UCSD-AML1 (cell line): ENCODE results near the gene GLRX5.
"Not testable (repeated sequence)": the region's sequence is repeated elsewhere in the genome, so short reads cannot be mapped to it uniquely, and the experiment has no call there.

ENCODE experiments used
- DNase-seq: peaks from one replicate; lab custom pipeline; 2025; ENCODE audit not compliant: unreplicated experiment; lab: John Stamatoyannopoulos, UW

The GLRX5 gene

DNA sequence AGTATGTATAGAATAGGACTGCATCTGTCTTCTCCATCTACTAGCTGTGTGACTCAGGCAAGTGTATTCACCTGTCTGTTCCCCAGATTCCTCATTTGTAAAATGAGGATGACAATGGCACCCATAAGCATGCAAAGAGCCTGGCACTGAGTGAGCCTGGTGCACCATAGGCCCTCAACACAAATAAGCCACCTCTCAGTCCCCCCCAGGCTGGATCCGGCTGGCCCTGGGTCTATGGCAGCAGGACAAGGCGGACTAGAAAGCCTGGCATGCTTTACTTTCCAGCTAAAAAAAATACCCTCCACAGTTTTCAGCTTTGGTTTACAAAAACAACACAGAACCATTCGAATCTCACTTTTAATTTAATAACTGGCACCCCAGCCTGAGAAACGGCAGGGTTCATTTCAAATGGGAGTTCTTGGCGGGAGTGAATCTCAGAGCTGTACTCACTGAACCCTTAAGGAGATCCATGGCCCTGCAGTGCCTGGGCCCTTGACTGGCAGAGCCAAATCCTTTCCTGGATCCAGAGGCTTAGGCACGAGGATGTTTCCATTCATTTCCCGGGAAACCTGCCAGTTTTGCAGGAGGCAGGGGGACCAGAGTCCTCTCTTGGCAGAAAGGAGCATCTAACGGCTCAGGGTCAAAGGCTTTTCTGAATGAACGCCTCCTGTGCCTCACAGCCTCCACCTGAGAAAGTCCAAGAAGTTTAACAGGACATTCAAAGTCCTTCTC, 36.1 kb upstream of the GLRX5 start:
- DNase-seq = no peak

DNA sequence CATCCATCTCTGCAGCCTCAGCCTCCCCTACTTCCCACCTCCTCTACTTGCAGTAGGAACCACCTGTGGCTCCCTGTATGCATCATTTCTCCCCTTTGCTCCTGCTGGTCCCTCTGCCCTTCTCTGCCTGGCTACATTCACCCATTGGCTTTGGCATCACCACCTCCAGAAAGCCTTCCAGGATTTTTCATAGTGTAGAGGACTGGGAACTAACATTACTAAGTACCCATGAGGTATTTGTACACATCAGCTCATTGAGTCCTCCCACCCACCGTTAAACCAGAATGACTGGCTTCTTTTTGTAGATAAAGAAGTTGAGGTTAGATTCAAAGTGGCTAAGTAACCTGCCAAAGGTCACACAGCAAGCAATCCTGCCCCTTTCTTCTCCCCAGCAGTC, 35.5 kb upstream of the GLRX5 start:
- no peak for DNase-seq

DNA sequence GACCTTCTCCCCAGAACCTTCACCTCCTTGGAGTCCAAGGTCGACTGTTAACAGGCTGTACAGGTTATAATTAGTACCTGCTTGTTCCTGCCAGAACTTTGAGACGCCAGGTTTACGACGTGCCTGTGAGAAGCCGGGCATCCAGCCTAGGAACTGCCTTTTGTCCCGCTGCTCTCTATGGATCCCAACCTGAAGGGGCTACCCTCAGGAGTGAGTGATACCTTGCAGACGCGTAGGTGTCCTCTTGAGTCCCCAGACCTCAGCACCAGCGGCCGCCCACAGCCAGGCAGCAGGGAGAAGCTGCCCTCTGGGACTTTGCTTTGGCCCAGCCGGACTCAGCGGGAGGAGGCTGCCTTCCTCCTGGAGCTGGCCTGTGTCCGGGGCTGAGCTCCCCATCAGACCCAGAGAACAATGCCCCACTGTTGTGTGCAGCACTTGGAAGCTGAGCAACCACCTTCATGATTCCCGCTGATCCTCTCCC, 34.6 kb upstream of the GLRX5 start:
- no peak for DNase-seq

DNA sequence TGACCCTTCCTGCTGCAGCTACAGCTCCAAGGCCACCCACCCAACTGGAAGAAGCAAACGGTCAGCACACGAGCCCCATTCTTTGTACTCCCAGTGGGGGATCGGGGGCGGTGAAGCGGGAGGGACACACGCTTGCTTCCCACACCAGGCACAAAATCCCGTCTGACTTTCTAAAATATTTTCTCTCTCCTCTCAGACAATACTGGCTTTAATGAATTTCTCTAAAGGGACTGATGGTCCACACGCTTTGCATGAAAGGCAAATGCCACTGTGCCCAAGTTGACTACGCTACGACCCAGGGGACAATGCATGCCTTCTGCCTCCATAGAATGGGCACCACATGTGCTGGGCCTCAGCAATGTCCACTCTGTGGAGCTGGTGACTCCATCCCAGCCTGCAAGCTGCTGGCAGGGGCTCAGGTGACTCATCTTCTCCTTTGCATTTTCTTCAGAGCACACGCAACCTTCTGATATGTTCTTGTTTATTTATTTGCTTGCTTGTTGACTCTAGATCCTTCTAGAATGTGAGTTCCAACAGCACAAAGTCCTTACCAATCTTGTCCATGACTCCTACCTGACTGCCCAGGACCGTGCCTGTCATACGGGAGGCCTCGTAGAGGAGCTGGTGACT, 34.0 kb upstream of the GLRX5 start:
- no peak for DNase-seq

DNA sequence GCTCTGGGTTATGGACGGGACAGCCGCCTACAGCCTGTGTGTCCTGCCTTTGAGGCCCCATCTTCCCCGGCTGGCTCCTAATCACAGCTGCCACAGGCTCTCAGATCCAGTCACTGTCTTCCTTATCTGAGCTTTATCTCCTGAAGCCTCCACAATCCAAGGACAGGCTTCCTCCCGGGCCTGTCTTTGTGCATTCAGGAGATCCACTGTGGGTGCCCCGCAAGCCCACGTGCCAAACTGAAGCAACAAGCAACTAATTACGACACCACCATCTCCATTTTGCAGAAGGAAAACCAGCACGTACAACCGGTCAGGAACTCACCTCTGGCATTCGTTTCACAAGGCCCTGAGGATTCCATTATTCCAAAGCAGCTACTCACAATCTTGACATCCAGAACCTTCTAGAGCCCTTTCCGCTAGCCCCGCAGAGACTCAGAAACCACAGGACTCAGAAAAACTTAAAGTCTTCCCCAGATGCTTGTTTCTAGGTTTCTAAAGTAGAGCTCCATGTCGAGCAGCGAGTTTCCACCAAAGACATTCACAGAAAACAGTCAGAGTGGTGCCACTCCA, 32.4 kb upstream of the GLRX5 start:
- no peak for DNase-seq

DNA sequence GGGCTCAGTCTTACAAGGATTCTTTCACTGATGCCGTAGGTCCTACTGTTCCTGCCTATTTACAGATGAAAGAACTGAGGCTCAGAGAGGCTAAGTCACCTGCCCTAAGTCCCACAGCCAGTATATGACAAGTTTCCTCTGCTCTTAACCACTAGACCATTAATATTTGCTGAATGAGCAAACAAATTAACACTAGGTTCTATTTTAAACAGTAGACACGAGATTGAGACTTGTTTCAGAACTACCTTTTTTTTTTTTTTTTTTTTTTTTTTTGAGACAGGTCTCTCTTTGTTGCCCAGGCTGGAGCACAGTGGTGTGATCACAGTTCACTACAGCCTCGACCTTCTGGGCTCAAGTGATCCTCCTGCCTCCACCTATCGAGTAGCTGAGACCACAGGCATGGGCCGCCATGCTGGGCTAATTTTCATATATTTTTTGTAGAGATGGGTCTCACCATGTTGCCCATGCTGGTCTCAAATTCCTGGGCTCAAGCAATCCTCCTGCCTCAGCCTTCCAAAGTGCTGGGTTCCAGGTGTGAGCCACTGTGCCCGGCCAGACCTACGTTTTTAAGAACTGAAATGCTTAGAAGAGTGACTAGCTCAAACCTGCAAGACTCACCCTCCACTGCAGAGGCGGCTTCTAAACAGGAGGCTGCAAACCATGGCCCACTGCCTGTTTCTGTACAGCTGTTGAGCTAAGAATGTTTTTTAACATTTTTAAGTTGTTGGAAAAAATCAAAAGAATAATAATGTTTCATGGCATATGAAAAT, 31.3 kb upstream of the GLRX5 start:
- DNase-seq = no peak

DNA sequence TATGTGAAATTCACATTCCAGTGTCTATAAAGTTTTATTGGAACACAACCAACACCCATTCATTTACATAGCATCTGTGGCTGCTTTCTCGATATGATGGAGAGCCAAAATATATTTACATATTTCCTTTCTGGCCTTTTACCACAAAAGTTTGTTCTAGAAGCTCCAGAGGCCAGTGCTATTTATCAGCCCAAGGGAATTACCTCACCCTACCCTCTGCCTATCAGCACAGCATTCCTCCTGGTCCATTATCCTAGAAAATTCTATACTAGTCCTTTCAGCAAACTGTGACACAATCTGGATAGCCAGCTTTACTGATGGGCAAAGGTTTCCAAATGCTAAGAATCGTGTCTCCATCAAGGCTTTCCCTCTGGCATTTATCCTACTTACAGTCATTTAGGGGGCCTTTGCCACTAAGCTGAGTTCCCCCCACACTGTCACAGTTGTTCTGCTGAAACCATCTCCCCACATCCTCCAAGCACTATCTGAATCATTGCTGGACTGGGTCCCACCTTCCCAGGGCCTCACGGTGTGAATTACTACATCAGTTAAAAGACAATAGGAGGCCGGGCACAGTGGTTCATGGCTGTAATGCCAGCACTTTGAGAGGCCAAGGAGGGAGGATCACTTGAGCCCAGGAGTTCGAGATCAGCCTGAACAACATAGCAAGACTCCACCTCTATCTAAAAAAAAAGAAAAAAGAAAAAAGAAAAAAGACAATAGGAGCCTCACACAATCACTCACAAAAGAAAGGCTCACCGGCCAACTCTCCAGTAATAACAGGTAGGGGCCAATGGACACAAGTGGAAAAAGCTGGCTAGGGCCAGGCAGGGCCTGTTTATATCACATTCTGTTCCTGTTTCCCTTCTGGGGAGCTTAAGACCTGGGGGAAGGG, 30.5 kb upstream of the GLRX5 start:
- DNase-seq = no peak

DNA sequence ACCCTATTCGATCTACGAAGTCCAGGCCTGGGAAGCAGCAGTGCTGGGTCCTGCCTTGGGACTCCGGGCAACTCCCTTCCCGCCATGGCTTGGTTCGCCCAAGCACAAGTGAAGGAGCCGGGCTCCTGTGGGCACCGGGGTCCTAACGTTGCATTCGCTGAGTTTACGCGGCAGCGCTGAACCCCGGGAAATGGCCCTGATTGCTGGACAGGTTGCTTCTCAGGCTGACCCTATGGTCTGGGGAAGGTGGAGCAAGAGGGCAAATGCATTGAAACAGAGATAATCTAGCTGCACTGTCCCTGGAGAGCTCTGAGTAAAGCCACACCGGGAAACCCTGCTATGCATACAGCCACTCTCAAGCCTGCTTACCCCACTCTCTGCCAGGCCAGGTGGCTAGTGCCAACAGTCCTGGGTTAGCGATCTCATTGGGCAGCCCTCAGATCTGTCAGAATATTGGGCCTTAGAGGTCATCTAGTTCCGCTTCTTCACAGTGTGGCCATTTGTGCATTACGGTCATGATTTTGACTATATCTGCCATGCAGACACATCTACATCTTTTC, 29.7 kb upstream of the GLRX5 start:
- DNase-seq = no peak

DNA sequence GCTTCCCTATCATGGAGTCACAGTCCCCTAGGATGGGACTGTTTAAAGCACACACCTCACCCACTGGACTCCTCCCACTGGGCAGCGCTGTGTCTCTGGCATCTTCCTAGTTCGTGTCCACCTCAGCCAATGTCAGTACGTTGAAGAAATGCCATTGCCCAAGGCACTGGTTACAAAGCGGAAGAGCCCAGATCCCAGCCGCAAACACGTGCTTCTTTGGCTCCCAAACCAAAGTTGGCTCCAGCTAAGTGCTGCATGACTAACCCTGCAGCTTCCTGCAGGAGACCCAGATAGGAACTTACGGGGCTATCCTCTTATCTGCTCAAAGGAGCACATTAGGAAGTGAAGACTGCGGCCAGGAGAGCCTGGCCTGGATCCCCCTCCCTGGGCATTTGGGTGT, 27.7 kb upstream of the GLRX5 start:
- DNase-seq = peak; percentile 70

DNA sequence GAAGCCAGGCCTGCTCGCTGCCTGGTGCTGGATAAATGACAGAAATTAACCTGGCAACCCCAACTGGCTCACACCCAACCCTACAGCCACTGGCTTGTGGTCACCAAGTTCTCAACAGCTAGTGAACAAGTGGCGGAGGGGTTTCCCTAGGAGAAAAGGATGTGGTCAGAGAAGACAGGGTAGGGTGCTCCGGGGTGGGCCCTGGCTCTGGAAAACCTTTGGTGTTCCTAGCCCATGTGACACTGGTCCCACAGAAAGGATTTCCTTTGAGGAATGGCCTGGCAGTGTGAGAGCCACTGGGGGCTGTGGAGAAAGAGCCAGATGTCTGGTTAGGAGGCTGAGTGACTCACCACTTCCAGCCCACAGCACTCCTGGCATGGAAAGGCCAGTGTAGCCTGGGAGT, 27.1 kb upstream of the GLRX5 start:
- peak; percentile 64 for DNase-seq

DNA sequence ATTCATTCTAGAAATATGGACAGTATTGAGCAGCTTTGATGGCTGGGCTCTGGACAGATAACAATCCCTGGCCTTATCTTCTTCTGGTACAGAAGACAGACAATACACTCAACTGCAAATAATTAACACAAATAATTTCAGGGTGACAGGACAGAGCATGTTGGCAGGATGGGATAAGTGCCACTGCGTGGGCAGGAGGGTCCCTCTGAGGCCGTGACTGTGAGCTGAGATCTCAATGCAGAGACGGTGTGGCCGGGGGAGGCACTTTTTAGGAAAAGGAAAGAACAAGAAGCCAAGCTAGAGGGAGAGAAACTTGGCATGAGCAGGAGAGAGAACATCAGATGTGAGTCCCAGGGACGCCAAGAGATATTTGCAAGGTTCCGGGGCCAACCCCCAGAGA, 26.5 kb upstream of the GLRX5 start:
- no peak for DNase-seq

DNA sequence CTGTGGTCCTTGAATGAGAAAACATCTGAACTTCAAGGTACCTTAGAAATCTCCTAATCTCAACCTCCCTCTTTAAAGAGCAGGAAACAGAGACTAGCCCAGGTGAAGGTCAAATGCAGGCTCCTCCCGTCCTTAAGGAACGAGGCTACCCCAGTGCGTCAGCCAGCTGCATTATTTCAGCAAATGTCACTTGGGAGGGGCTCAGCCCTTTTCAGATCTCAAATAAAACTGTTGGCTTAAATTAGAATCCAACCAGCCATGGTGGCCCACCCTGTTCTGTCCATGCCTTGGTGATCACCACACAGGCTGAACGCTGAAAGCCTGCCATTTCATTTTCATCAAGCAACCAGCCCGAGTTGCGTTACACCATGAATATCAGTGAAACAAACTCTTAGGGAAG, 25.4 kb upstream of the GLRX5 start:
- no peak for DNase-seq

DNA sequence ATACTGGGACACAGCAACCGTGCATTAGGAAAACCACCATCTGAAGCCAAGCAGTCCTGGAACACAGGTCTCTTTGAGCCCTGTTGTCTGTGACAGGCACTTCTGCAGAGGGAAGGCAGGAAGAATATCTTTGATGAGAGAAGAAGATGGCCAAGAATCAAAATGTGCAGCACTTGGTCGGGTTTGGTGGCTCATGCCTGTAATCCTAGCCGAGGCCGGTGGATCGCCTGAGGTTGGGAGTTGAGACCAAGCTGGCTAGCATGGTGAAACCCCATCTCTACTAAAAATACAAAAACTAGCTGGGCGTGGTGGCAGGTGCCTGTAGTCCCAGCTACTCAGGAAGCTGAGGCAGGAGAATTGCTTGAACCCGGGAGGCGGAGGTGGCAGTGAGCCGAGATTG, 24.5 kb upstream of the GLRX5 start:
- not testable (repeated sequence) for DNase-seq

DNA sequence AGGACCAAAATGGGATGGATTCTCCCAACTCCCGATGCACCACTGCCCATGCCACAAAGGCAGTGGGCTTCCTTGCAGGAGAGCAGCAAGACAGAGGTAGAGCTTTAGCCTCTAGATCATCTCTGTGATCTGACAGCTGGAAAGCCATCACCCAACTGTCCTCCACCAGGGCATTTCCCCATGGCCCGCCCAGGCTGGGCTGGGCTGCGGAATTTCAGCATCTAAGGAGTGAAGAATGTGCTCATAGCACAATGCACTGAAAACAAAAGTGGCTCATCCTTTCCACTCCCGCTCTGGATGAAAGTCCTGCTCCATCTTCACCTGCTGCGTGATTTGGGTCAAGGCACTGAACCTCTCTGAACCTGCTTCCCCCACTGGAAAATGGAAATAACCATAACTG, 24.0 kb upstream of the GLRX5 start:
- no peak for DNase-seq

DNA sequence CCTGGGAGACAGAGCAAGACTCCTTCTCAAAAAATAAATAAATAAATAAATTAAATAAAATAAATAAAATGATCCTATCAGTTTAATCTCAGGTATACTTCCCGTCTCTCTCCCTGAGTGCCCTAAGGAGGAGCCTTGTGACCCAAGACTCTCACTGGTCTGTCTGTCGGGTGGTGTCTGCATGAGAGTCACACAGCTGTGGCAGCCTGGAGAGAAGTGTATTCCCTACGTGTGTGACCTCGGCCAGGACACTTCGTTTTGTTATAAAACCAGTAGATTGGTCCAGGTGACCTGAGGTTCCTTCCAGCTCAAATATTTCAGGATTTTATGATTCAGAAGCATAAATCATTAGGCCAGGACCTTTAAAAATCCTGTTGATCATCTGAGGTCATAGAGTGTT, 23.2 kb upstream of the GLRX5 start:
- no peak for DNase-seq

DNA sequence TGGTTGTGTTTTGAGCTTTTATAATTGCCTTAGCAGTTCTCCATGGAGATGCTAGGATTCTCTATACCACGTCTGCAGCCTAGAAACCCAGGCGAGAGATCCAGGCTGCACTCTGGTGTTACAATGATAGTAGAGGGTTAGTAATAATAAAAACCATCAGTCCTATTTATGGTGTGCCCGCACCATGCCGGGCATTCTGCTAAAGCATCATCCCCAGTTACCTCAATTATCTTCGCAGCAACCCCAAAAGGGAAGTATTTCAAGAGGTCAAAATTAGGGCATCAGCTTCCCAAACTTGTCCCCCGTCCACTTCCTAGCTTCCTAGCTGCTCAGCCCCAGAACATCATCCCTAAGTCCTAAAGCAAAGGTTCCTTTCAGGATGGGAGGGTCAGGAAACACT, 21.6 kb upstream of the GLRX5 start:
- no peak for DNase-seq

DNA sequence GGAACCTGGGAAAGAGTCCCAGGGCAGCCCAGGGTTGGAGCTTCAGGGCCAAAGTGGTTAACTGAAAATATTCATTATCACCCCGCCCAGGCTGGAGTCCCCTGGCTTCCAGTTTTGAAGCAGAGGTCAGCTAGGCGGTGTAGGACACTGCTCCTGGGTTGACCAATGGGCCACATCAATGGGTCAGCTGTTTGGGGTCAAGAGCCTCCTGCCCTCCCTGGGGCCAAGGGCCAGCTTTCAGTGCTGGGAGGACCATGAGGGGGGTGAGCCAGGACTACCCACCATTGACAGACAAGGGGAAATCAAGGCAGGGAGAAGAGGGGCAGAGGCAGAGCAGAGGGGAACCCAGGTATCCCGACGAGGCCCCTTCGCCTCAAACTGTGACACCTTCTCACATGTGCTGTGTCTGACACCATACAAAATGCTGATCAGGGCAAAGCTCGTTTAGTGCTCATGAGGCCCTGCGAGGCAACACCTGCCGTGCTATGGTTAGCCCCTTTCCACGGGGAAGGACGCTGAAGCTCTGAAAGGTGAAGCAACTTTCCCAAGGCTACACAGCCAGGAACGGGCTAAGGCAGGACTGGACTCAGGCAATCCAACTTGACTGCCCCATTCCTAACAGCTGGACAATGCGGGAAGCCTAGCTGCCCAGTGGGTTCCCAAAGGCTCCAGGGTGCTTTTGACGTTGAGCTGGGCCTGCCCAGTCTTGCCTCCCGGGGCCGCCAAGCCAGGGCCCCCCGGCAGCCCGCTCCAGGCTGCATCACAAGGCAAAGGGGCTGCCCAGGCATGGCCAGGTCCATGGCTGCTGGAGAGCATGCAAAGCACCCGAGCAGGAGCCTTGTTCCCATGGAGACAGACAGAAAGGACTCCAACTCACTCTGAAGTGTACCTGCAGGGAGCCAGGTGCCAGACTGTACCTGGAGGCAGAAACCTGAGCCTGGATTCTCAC, 20.4 kb upstream of the GLRX5 start:
- no peak for DNase-seq

DNA sequence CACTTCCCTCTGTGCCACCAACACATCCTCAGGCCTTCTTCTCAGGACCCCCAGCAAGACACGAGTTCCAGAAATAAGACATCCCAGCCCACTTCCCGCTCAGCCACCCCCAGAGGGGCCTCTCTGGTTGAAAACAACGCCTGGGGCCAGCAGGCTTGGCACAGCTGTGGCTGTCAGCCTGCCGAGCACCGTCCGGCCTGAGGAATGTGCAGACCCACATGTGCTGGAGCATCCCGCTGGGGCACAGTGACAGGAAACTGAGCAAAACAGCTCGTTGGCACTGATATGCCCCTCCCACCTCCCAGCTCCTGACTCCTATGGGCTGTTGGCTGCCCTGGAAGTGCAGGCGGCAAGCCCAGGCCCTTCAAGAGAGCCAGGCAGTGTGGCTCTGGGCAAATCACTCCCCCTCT, 19.8 kb upstream of the GLRX5 start:
- DNase-seq = peak; percentile 66
